ENCODE results near the gene DIS3L2.

The DIS3L2 gene

GRCh38 chr2:232218778-232219495 lies 257.4 kb downstream of the DIS3L2 start:
- Histone ChIP-seq H3K36me3 (ENCODE audit: insufficient read depth, low read length) (no peaks in the 10 kb centered on the region), H3K4me1 (ENCODE audit: insufficient read depth, low read length) (no peaks in the 10 kb centered on the region)

GRCh38 chr2:232219496-232219870 lies 258.0 kb downstream of the DIS3L2 start:
- Histone ChIP-seq H3K9me3 (ENCODE audit: control insufficient read depth, insufficient read depth, low read length) (no peaks in the 10 kb centered on the region), H3K36me3 (ENCODE audit: insufficient read depth, low read length) (no peaks in the 10 kb centered on the region), H3K4me1 (ENCODE audit: insufficient read depth, low read length) (no peaks in the 10 kb centered on the region), H3K9ac (ENCODE audit: low read depth, low read length) (no peak overlapping the region)

More at GRCh38 chr2:232218778-232219495, 257.4 kb downstream of the DIS3L2 start:
- H3K9me3 ChIP-seq (ENCODE audit: control insufficient read depth, insufficient read depth, low read length), result no peaks in the 10 kb centered on the region
- no peak overlapping the region for H3K9ac ChIP-seq (ENCODE audit: low read depth, low read length)

GRCh38 chr2:232219932-232220331 lies 258.4 kb downstream of the DIS3L2 start:
- H3K36me3 ChIP-seq (ENCODE audit: insufficient read depth, low read length), result no peaks in the 10 kb centered on the region
- H3K4me1 ChIP-seq (ENCODE audit: insufficient read depth, low read length), result no peaks in the 10 kb centered on the region
- no peaks in the 10 kb centered on the region for H3K9me3 ChIP-seq (ENCODE audit: control insufficient read depth, insufficient read depth, low read length)
- H3K9ac ChIP-seq (ENCODE audit: low read depth, low read length), result no peak overlapping the region

- H3K9ac ChIP-seq (ENCODE audit: low read depth, low read length), result no peak overlapping the region
- no peaks in the 10 kb centered on the region for H3K9me3 ChIP-seq (ENCODE audit: control insufficient read depth, insufficient read depth, low read length)
- no peaks in the 10 kb centered on the region for H3K36me3 ChIP-seq (ENCODE audit: insufficient read depth, low read length)
- H3K4me1 ChIP-seq (ENCODE audit: insufficient read depth, low read length), result no peaks in the 10 kb centered on the region
Measured at GRCh38 chr2:232225429-232225828, 263.9 kb downstream of the DIS3L2 start.

- Histone ChIP-seq H3K9ac (ENCODE audit: low read depth, low read length) (no peak overlapping the region), H3K36me3 (ENCODE audit: insufficient read depth, low read length) (no peaks in the 10 kb centered on the region), H3K9me3 (ENCODE audit: control insufficient read depth, insufficient read depth, low read length) (no peaks in the 10 kb centered on the region), H3K4me1 (ENCODE audit: insufficient read depth, low read length) (no peaks in the 10 kb centered on the region; the same call in 1 of the 2 replicates)
Measured at GRCh38 chr2:232225895-232226294, 264.4 kb downstream of the DIS3L2 start.

- Histone ChIP-seq H3K9me3 (ENCODE audit: control insufficient read depth, insufficient read depth, low read length) (no peaks in the 10 kb centered on the region), H3K4me1 (ENCODE audit: insufficient read depth, low read length) (peaks cover 5% of the 10 kb centered on the region; the same call in 1 of the 2 replicates)
Measured at GRCh38 chr2:232228332-232228731, 266.8 kb downstream of the DIS3L2 start.

GRCh38 chr2:232228971-232229894 lies 267.7 kb downstream of the DIS3L2 start:
- Histone ChIP-seq H3K36me3 (ENCODE audit: insufficient read depth, low read length) (no peaks in the 10 kb centered on the region), H3K4me1 (ENCODE audit: insufficient read depth, low read length) (peaks cover 5% of the 10 kb centered on the region; the same call in 1 of the 2 replicates), H3K9ac (ENCODE audit: low read depth, low read length) (no peak overlapping the region), H3K9me3 (ENCODE audit: control insufficient read depth, insufficient read depth, low read length) (no peaks in the 10 kb centered on the region)

More at GRCh38 chr2:232228332-232228731, 266.8 kb downstream of the DIS3L2 start:
- no peaks in the 10 kb centered on the region for H3K36me3 ChIP-seq (ENCODE audit: insufficient read depth, low read length)
- H3K9ac ChIP-seq (ENCODE audit: low read depth, low read length), result no peak overlapping the region

- no peaks in the 10 kb centered on the region for H3K36me3 ChIP-seq (ENCODE audit: insufficient read depth, low read length)
- H3K9me3 ChIP-seq (ENCODE audit: control insufficient read depth, insufficient read depth, low read length), result no peaks in the 10 kb centered on the region
- no peak overlapping the region for H3K9ac ChIP-seq (ENCODE audit: low read depth, low read length)
- H3K4me1 ChIP-seq (ENCODE audit: insufficient read depth, low read length), result peaks cover 5% of the 10 kb centered on the region; the same call in 1 of the 2 replicates
Measured at GRCh38 chr2:232229911-232230310, 268.4 kb downstream of the DIS3L2 start.

- Histone ChIP-seq H3K9ac (ENCODE audit: low read depth, low read length) (no peak overlapping the region), H3K9me3 (ENCODE audit: control insufficient read depth, insufficient read depth, low read length) (no peaks in the 10 kb centered on the region), H3K4me1 (ENCODE audit: insufficient read depth, low read length) (peaks cover 5% of the 10 kb centered on the region; the same call in 1 of the 2 replicates), H3K36me3 (ENCODE audit: insufficient read depth, low read length) (no peaks in the 10 kb centered on the region)
Measured at GRCh38 chr2:232230560-232230959, 269.0 kb downstream of the DIS3L2 start.

- H3K9ac ChIP-seq (ENCODE audit: low read depth, low read length), result no peak overlapping the region
- peaks cover 5% of the 10 kb centered on the region; the same call in 1 of the 2 replicates for H3K4me1 ChIP-seq (ENCODE audit: insufficient read depth, low read length)
- H3K36me3 ChIP-seq (ENCODE audit: insufficient read depth, low read length), result no peaks in the 10 kb centered on the region
- no peaks in the 10 kb centered on the region for H3K9me3 ChIP-seq (ENCODE audit: control insufficient read depth, insufficient read depth, low read length)
Measured at GRCh38 chr2:232231554-232231953, 270.0 kb downstream of the DIS3L2 start.

- H3K36me3 ChIP-seq (ENCODE audit: insufficient read depth, low read length), result no peaks in the 10 kb centered on the region
- H3K9me3 ChIP-seq (ENCODE audit: control insufficient read depth, insufficient read depth, low read length), result no peaks in the 10 kb centered on the region
- H3K4me1 ChIP-seq (ENCODE audit: insufficient read depth, low read length), result peaks cover 5% of the 10 kb centered on the region; the same call in 1 of the 2 replicates
Measured at GRCh38 chr2:232232915-232233314, 271.4 kb downstream of the DIS3L2 start.

GRCh38 chr2:232234922-232235615 lies 273.6 kb downstream of the DIS3L2 start:
- H3K4me1 ChIP-seq (ENCODE audit: insufficient read depth, low read length), result peaks cover 5% of the 10 kb centered on the region; the same call in 1 of the 2 replicates
- no peak overlapping the region for H3K9ac ChIP-seq (ENCODE audit: low read depth, low read length)
- H3K9me3 ChIP-seq (ENCODE audit: control insufficient read depth, insufficient read depth, low read length), result no peaks in the 10 kb centered on the region
- H3K36me3 ChIP-seq (ENCODE audit: insufficient read depth, low read length), result no peaks in the 10 kb centered on the region

More at GRCh38 chr2:232232915-232233314, 271.4 kb downstream of the DIS3L2 start:
- H3K9ac ChIP-seq (ENCODE audit: low read depth, low read length), result no peak overlapping the region

GRCh38 chr2:232235716-232236115 lies 274.2 kb downstream of the DIS3L2 start:
- Histone ChIP-seq H3K4me1 (ENCODE audit: insufficient read depth, low read length) (peaks cover 5% of the 10 kb centered on the region; the same call in 1 of the 2 replicates), H3K36me3 (ENCODE audit: insufficient read depth, low read length) (no peaks in the 10 kb centered on the region), H3K9me3 (ENCODE audit: control insufficient read depth, insufficient read depth, low read length) (no peaks in the 10 kb centered on the region), H3K9ac (ENCODE audit: low read depth, low read length) (no peak overlapping the region)

GRCh38 chr2:232236200-232236599 lies 274.7 kb downstream of the DIS3L2 start:
- Histone ChIP-seq H3K4me1 (ENCODE audit: insufficient read depth, low read length) (peaks cover 5% of the 10 kb centered on the region; the same call in 1 of the 2 replicates), H3K9me3 (ENCODE audit: control insufficient read depth, insufficient read depth, low read length) (no peaks in the 10 kb centered on the region), H3K9ac (ENCODE audit: low read depth, low read length) (no peak overlapping the region), H3K36me3 (ENCODE audit: insufficient read depth, low read length) (no peaks in the 10 kb centered on the region)

Data from ES-I3 (cell line).